PFSK-1 (cell line): ENCODE data around the gene SAA2.

ENCODE experiments used
- POLR2AphosphoS5 ChIP-seq: IDR thresholded peaks from 2 replicates; pipeline ENCODE4 v1.6.1; 2012; ENCODE audit warnings: low read depth, mild to moderate bottlenecking, control low read depth, low read length, moderate library complexity
- TF ChIP-seq, protein P1 (sequence below), 2 experiments: IDR thresholded peaks; 2 replicates each; pipeline versions ENCODE4 v1.6.1 to v1.8.0; 2011 to 2012; ENCODE audit warnings: low read depth in 2 of 2, low read length in 2 of 2, control low read depth in 1 of 2, inconsistent platforms in 1 of 2, mild to moderate bottlenecking in 1 of 2, moderate library complexity in 1 of 2; ENCODE audit not compliant: insufficient read depth in 1 of 2

DNA sequence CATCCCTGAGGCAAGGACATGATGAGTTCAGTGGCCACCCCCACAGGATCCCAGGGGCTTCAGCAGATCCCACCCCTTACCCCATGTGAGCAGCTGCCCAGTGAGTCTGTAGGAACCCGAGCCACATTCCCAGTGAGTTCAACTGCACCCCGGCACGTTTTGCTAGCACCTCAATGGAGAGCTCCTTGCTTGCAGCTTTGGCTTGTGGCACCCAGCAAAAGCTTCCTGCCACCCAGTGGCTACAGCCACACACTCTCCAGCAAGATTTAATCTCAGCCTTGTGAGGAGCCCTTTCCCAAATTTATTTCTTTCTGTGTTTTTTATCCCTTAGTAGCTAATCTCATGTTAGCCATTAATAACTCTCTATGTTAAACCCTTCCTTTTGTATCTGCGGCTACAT lies 21.6 kb upstream of the SAA2 start:
- TF ChIP-seq, protein P1, sequence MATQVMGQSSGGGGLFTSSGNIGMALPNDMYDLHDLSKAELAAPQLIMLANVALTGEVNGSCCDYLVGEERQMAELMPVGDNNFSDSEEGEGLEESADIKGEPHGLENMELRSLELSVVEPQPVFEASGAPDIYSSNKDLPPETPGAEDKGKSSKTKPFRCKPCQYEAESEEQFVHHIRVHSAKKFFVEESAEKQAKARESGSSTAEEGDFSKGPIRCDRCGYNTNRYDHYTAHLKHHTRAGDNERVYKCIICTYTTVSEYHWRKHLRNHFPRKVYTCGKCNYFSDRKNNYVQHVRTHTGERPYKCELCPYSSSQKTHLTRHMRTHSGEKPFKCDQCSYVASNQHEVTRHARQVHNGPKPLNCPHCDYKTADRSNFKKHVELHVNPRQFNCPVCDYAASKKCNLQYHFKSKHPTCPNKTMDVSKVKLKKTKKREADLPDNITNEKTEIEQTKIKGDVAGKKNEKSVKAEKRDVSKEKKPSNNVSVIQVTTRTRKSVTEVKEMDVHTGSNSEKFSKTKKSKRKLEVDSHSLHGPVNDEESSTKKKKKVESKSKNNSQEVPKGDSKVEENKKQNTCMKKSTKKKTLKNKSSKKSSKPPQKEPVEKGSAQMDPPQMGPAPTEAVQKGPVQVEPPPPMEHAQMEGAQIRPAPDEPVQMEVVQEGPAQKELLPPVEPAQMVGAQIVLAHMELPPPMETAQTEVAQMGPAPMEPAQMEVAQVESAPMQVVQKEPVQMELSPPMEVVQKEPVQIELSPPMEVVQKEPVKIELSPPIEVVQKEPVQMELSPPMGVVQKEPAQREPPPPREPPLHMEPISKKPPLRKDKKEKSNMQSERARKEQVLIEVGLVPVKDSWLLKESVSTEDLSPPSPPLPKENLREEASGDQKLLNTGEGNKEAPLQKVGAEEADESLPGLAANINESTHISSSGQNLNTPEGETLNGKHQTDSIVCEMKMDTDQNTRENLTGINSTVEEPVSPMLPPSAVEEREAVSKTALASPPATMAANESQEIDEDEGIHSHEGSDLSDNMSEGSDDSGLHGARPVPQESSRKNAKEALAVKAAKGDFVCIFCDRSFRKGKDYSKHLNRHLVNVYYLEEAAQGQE (IDR thresholded peaks at IDR 0.05; ENCODE audit: insufficient read depth in 1 of 2, low read depth in 2 of 2, low read length in 2 of 2) = no peak
- no peak for TF ChIP-seq POLR2AphosphoS5
